SU-DHL-6 (cell line): ENCODE results near the gene ZSWIM4.
A peak's percentile ranks its signal among the peaks of the same experiment; 100 is the strongest.

Experiments
- H2AFZ ChIP-seq: fragments of 200-600 bp; sonication (generic); 2 replicates; pipeline ENCODE4 v1.6.1; 2014; ENCODE audit warnings: low read depth, mild to moderate bottlenecking, moderate library complexity, mixed read lengths, antibody characterized with exemption, low read length; ENCODE audit not compliant: severe bottlenecking
- H3F3A ChIP-seq: fragments of 200-600 bp; shearing (Covaris generic); 2 replicates; pipeline ENCODE4 v1.6.0; 2016; ENCODE audit warnings: antibody characterized with exemption, mild to moderate bottlenecking; ENCODE audit not compliant: insufficient read depth
- H3K27ac ChIP-seq: fragments of 200-600 bp; sonication (generic); 2 replicates; pipeline ENCODE4 v1.5.1; 2016; ENCODE audit warnings: low read depth, mild to moderate bottlenecking, low read length, moderate library complexity, mixed read lengths
- H3K27me3 ChIP-seq: fragments of 200-600 bp; sonication (generic), shearing (Covaris generic); 2 replicates; pipeline ENCODE4 v1.6.0; 2014; ENCODE audit warnings: mild to moderate bottlenecking, low read length
- H3K36me3 ChIP-seq: fragments of 200-600 bp; sonication (generic); 2 replicates; pipeline ENCODE4 v1.6.1; 2014; ENCODE audit warnings: mild to moderate bottlenecking, low read length, mixed read lengths
- H3K4me2 ChIP-seq: fragments of 300-600, 200-600 bp; shearing (Covaris generic), sonication (generic); 2 replicates; pipeline ENCODE4 v1.6.0; 2014; ENCODE audit warnings: low read length, low read depth, mild to moderate bottlenecking; ENCODE audit not compliant: poor library complexity, severe bottlenecking
- H3K4me3 ChIP-seq: fragments of 200-600 bp; sonication (generic); 2 replicates; pipeline ENCODE4 v1.5.1; 2014; ENCODE audit warnings: antibody characterized with exemption, low read length, mild to moderate bottlenecking, mixed read lengths; ENCODE audit not compliant: insufficient read depth, poor library complexity, severe bottlenecking
- H3K79me2 ChIP-seq: fragments of 200-600 bp; sonication (generic); 2 replicates; pipeline ENCODE4 v1.6.1; 2014; ENCODE audit warnings: mild to moderate bottlenecking, low read length, moderate library complexity; ENCODE audit not compliant: insufficient read depth
- H3K9ac ChIP-seq: fragments of 200-600 bp; sonication (generic); 2 replicates; pipeline ENCODE4 v1.7.0; 2014; ENCODE audit warnings: mild to moderate bottlenecking, low read length
- H3K9me2 ChIP-seq: fragments of 200-600 bp; sonication (generic); replicated peaks from 2 replicates; pipeline ENCODE4 v1.6.1; 2014; ENCODE audit warnings: low read length; ENCODE audit not compliant: insufficient read depth
- H3K9me3 ChIP-seq: fragments of 200-600 bp; sonication (generic); 2 replicates; pipeline ENCODE4 v1.6.1; 2014; ENCODE audit warnings: low read length, mixed read lengths; ENCODE audit not compliant: insufficient read depth
- H4K20me1 ChIP-seq: fragments of 200-600 bp; sonication (generic); 2 replicates; pipeline ENCODE4 v1.6.1; 2014; ENCODE audit warnings: low read depth, mild to moderate bottlenecking, antibody characterized with exemption, low read length, moderate library complexity, mixed read lengths
- EZH2phosphoT487 ChIP-seq: fragments of 200-600 bp; sonication (generic), shearing (Covaris generic); conservative IDR thresholded peaks from 2 replicates; pipeline ENCODE4 v1.6.1; 2018; ENCODE audit warnings: mild to moderate bottlenecking, antibody characterized with exemption, low read length, moderate library complexity, mixed read lengths
- TF ChIP-seq, protein P1 (sequence below): fragments of 200-600 bp; sonication (generic); IDR thresholded peaks from one replicate; pipeline ENCODE4 v1.5.1; 2017; ENCODE audit warnings: antibody characterized with exemption, mild to moderate bottlenecking, low read length, moderate library complexity; ENCODE audit not compliant: insufficient read depth, poor library complexity, severe bottlenecking

The ZSWIM4 gene

DNA sequence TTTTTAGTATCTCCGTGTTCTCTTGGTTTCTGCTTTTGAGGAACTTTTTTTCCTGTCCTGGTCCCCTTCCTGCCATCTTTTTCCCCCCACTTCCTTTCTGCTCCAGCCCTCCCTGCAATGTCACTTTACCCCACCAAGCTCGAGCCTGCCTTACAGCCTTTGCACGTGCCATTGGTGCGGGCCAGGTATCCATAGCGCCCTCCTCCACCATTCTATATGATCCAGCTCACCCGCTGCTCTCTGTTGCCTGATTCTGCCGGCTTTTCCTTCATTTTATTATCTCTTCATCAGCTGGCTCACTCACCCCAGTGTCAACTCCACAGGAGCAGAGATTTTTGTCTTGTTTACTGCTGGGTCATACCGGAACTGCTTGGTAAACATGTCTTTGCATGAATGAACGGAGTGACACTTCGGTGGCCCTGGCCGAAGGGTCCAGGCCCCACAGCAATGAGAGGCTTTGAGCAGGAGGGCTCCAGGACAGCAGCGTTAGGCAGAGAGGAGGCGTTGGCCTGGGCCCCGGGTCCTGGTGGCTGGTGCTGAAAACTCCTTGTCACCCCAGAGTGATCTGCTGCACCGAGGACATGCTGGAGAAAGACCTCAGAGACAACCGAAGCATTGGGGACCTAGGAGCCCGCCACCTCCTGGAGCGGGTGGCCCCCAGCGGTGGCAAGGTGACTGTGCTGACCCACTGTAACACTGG, 29.7 kb upstream of the ZSWIM4 start:
- peak overlapping the region; percentile 55 for H3K4me2 ChIP-seq
- no peak for TF ChIP-seq EZH2phosphoT487
- TF ChIP-seq, protein P1, sequence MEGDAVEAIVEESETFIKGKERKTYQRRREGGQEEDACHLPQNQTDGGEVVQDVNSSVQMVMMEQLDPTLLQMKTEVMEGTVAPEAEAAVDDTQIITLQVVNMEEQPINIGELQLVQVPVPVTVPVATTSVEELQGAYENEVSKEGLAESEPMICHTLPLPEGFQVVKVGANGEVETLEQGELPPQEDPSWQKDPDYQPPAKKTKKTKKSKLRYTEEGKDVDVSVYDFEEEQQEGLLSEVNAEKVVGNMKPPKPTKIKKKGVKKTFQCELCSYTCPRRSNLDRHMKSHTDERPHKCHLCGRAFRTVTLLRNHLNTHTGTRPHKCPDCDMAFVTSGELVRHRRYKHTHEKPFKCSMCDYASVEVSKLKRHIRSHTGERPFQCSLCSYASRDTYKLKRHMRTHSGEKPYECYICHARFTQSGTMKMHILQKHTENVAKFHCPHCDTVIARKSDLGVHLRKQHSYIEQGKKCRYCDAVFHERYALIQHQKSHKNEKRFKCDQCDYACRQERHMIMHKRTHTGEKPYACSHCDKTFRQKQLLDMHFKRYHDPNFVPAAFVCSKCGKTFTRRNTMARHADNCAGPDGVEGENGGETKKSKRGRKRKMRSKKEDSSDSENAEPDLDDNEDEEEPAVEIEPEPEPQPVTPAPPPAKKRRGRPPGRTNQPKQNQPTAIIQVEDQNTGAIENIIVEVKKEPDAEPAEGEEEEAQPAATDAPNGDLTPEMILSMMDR: no peak
- H3K9ac ChIP-seq: peak overlapping the region; percentile 62
- no peak overlapping the region for H2AFZ ChIP-seq
- peak overlapping the region; percentile 72 for H3K4me3 ChIP-seq
- H3K9me3 ChIP-seq: no peaks in the 10 kb centered on the region
- no peaks in the 10 kb centered on the region; the same call in 1 of the 2 replicates for H4K20me1 ChIP-seq
- H3K9me2 ChIP-seq: no peaks in the 10 kb centered on the region
- no peak overlapping the region for H3K27ac ChIP-seq
- H3F3A ChIP-seq: 0 out of 2 replicates have a peak, but pooled peaks cover 8% of the 10 kb centered on the region
- H3K79me2 ChIP-seq: no peaks in the 10 kb centered on the region
- no peaks in the 10 kb centered on the region for H3K27me3 ChIP-seq
- H3K36me3 ChIP-seq: no peaks in the 10 kb centered on the region; the same call in 1 of the 2 replicates

DNA sequence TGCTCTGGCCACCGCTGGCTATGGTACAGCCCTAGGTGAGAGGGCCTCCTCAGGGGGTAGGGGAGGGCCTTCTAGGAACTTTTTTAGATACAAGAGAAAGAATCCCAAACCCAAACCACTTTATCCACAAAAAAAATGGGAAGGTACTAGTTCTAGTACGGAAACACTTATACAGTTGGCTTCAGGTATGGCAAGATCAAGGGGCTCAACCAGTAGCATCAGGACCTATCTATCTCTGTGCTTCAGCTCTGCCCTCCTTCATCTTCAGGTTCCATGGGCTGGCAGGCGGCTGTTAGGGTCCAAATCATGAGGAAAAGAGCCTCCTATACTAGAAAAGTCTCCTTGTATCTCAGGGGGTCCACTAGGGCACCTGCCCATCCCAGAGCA, 29.2 kb upstream of the ZSWIM4 start:
- Histone ChIP-seq H3K4me2 (no peak overlapping the region), H3K36me3 (no peaks in the 10 kb centered on the region; the same call in 1 of the 2 replicates), H3K9me2 (no peaks in the 10 kb centered on the region), H3K4me3 (no peak overlapping the region), H3K9me3 (no peaks in the 10 kb centered on the region), H2AFZ (no peak overlapping the region), H3K27me3 (no peaks in the 10 kb centered on the region), H3F3A (0 out of 2 replicates have a peak, but pooled peaks cover 8% of the 10 kb centered on the region), H3K79me2 (no peaks in the 10 kb centered on the region), H3K9ac (no peak overlapping the region), H3K27ac (no peak overlapping the region), H4K20me1 (no peaks in the 10 kb centered on the region; the same call in 1 of the 2 replicates)
- TF ChIP-seq, protein P1: no peak
- no peak for TF ChIP-seq EZH2phosphoT487

DNA sequence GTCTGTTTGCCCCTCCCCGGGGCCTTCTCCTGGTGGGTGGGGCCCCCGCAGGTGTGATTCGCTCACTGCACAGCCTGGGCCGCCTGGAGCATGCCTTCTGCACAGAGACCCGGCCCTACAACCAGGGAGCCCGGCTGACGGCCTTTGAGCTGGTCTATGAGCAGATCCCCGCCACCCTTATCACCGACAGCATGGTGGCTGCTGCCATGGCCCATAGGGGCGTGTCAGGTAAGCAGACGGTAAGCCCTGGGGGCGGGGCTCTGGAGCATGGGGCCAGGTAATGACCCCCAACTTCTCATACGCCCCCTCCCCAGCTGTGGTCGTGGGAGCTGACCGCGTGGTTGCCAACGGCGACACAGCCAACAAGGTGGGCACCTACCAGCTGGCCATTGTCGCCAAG, 26.7 kb upstream of the ZSWIM4 start:
- Histone ChIP-seq H3K9me3 (no peaks in the 10 kb centered on the region), H3K36me3 (no peaks in the 10 kb centered on the region; the same call in 1 of the 2 replicates), H2AFZ (no peak overlapping the region), H3K4me2 (no peak overlapping the region), H3K79me2 (no peaks in the 10 kb centered on the region), H4K20me1 (no peaks in the 10 kb centered on the region; the same call in 1 of the 2 replicates), H3K27ac (no peak overlapping the region), H3F3A (0 out of 2 replicates have a peak, but pooled peaks cover 8% of the 10 kb centered on the region), H3K27me3 (no peaks in the 10 kb centered on the region), H3K9me2 (no peaks in the 10 kb centered on the region), H3K9ac (no peak overlapping the region), H3K4me3 (no peak overlapping the region)
- TF ChIP-seq, protein P1: no peak
- TF ChIP-seq EZH2phosphoT487: no peak
